DMS53 treated with DMSO at 0.1 percent for 48 hours (cell line): ENCODE data around the gene SMS.
"Not testable (repeated sequence)": the region's sequence is repeated elsewhere in the genome, so short reads cannot be mapped to it uniquely, and the experiment has no call there.

ENCODE experiments used
- DNase-seq: peaks from one replicate; lab custom pipeline; 2025; ENCODE audit not compliant: unreplicated experiment; lab: John Stamatoyannopoulos, UW

The SMS gene

GRCh38 chrX:21950557-21950956, 10.0 kb downstream of the SMS start:
- not testable (repeated sequence) for DNase-seq

DNA sequence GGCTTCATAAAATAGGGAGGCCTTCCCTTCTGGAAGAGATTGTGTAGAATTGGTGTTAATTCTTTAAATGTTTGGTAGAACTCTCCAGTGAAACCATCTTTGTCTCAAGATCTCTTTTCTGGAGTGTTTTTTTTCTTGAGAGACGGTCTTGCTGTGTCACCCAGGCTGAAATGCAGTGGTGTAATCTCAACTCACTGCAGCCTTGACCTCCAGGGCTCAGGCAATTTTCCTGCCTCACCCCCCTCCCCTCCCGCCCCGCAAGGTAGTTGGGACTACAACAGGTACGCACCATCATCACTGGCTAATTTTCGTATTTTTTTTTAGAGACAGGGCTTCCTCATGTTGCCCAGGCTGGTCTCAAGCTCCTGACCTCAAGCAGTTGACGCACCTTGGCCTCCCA, 12.1 kb downstream of the SMS start:
- no peak for DNase-seq

- DNase-seq, result not testable (repeated sequence)
These were observed 12.8 kb downstream of the SMS start for GRCh38 chrX:21953195-21953830.

- no peak for DNase-seq
These were observed 15.1 kb downstream of the SMS start for GRCh38 chrX:21955403-21956189.

DNA sequence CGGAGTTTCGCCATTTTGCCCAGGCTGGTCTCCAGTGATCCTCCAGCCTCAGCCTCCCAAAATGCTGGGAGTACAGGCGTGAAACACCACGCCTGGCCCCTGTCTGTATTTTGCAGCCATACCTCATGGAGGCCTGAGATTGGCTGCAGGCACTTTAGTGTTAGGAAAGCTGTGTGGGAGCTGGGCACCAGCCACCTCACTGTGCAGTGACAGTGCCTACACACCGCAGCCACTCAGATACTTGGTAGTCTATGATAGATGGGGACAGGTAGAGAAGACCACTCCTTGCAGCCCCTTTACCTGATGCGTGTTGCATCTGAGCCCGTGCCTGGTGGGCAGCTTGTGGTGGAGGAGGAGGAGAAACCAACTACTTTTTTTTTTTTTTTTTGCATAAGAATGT, 16.3 kb downstream of the SMS start:
- DNase-seq, result no peak

GRCh38 chrX:21958187-21958586, 17.7 kb downstream of the SMS start:
- no peak for DNase-seq

DNA sequence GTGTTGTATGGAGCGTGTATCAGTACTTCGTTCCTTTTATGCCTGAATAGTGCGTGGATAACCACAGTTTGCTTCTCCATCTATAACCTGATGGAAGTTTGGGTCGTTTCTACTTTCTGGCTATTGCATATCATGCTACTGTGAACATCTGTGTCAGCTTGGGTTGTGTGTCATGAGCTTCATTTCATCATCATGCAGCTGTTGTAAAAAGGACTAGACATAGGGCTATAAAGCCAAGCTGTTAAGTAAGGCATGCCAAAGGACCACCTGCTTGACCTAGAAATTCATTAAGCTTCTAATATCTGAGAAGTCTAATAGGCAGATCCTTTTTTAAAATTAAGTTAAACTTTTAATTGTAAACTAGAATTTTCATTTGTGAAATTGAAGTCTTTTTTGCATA, 18.4 kb downstream of the SMS start:
- DNase-seq, result no peak

- DNase-seq, result no peak
These were observed 19.0 kb downstream of the SMS start for GRCh38 chrX:21959362-21960051.

DNA sequence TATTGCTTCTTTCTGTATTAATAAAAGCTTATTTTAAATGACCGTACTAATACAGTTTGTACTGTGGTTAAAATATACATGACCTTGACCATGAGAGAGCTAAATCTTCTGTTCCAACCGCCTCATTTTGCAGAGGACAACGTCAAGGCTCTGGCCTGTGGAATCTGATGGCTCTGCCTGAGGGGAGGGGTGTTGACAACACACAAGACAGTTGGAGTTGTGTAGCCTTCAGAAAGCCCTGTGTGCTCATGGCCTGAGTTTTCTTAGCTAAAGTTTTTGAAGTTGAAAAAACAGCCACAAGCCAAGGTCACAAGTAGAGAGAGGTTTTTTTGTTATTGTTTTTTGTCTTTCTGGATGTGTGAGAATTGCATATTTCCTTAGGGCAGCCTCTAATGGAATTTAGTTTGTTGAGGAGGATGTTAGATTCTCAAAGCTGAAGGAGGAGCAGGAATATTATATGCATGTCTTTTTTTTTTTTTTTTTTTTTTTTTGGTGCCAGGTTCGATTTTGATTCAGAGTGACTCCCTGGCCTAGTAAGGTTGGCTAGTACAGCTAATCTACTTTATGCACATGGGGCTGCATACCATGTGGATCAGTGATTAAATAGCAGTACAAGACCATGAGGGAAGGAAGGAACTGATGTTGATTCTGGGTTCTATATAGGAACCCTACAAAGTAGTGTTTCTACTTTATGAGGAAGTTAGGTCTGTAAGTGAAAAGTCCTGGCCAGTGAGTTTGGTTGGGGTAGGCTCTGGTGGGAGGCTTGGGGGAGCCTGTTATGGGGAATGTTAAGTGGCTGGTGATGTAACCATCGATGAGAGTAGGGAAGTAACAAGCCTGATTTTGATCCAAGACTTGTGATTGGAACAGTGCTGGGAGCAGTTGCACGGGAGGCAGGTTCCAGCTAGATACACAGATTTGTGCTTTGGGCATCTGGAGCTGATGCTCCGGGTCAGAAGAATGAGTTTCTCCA, 20.3 kb downstream of the SMS start:
- DNase-seq, result no peak

GRCh38 chrX:21962361-21962760, 21.9 kb downstream of the SMS start:
- DNase-seq, result no peak

- no peak for DNase-seq
These were observed 22.8 kb downstream of the SMS start for GRCh38 chrX:21963269-21963668.

DNA sequence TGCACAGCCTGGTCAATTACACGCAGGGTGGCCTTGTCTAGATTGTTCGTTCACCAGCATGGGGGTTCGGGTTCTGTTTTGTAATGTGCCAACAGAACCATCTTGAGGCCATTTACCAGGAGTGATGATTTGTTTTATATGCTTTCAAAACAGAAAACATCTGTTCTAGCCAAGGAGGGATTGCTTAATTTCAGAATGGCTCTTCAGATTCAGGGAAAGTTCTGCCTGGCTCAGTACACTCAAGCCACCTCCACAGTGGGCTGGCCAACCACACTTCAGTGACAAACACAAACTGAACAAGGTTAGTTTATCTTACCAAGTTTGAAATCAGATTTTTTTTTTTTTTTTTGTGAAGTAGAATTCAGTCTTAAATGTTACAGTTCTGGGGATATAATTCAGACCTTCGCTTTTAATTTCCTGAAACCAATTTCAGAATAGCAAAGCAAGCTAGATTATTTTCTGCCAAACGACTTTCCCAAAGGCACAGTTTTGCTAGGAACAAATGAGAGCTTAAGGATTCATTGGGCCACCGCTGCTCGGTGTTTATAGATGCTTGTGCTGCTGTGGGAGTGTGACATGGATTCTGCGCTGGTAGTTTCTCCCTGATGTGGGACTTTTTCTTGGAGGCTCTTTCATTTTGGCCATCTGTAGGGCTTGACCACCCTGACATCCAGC, 23.4 kb downstream of the SMS start:
- DNase-seq, result no peak

DNA sequence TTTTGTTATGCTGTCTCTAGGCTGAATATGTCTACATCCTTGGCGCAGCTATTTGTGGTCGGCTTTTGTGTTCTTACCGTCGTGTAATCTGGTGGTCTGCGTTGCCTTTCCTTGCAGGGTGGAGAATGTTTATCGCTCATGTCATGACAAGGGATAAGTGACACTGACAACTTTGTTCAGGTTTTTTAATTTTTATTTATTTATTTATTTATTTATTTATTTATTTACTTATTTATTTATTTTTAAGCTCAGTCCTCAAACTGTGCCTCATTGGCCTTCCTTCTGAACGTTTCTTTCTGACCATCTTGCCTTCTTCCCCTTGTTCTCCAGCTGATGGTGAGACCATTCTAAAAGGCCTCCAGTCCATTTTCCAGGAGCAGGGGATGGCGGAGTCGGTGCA, 26.4 kb downstream of the SMS start:
- DNase-seq, result no peak

DNA sequence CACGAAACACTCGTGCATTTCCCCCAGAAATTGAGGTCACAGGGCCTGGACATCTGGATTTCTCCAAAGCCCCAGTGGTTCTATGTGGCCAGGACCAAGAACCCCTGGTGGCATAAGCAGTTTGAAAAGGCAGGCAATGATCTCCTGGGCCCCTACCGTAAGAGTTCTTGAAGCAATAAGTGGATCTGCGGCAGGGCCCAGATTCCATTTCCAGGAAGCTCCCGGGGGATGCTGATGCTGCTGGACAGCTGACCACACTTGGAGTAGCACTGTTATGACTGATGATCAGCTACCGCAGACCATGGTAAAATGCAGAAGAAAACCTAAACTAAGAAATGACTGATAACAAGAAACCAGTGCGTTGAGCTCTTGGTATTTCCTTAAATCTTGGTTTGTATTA, 27.8 kb downstream of the SMS start:
- DNase-seq, result no peak

DNA sequence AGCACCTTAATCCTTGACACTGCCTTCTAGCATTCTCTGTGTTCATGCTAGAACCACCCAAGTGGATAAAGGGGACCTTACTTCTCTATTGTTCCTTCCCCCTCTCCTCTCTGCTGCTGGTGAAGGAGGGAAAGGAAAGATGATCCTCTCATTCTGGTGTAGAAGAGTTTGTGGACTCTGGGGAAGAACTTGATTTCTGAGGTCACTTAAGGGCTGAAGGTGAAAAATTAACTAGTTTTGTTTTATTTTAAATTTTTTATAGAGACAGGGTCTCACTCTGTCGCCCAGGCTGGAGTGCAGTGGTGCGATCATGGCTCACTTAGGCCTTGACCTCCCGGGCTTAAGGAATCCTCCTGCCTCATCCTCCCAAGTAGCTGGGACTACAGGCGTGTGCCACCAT, 29.8 kb downstream of the SMS start:
- DNase-seq, result no peak

DNA sequence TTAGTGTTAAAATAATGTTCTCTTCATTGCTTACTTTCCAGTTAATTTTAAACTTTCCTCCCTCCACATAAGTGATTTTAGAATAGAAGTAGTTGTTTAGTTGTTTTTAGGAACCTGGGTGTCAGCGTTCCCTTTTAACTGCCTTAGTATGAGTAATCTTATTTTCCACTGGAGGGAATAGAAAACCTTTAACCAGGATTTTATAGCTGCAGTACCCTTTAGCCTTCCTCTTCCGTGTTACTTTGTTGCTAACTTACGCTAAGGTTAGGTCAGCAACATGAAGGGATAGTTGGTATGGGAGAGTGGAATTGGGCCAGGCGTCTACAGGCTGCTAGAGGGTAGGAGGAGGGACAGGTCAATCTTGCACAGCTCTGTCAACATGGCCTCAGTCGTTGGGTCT, 31.5 kb downstream of the SMS start:
- DNase-seq, result no peak

GRCh38 chrX:21972721-21973120, 32.2 kb downstream of the SMS start:
- DNase-seq, result no peak

DNA sequence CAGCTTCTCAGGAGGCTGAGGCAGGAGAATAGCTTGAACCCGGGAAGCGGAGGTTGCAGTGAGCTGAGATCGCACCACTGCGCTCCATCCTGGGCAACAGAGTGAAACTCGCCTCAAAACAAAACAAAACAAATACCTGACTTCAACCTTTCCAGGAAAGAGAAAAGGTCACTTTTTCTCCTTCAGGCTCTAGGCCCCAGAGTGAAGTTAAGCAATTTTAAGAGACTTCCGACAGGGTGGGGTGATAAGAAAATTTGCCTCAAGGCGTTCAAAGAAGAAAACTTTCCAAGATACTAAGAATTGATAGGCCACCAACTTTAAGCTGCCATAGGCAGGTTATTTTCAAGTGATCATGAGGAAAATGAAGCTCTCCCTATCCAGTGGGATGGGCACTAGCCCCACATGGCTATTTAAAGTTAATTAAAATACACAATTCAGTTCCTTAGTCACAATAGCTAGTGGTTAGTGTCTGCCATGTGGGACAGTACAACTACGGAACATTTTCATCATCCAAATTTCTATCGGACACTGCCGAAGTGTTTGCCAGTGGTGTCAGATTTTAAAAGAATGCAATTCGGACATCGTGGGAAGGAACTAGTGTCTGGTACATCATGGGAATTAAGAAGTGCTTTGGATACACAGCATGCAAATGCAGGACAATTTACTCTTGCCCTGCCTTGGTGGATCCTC, 33.0 kb downstream of the SMS start:
- DNase-seq, result no peak

DNA sequence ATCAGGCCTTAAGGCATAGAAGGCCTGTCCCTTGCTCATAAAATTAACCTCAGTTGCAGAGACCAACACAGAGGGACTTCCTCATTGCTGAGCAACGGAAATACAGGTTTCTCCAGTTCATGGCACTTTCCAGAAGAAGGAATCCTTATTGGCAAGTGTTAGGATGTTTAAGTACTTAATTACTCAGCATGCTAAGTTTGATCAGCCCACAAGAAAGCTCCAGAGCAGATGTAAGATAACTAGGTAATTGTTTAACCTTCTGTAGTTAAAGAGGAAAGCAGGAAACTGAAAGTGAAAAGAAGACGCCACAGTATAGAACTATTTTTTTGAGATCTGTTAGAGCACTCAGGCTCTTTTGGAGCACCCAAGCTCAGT, 33.5 kb downstream of the SMS start:
- no peak for DNase-seq

- DNase-seq, result no peak
These were observed 34.7 kb downstream of the SMS start for GRCh38 chrX:21975242-21975641.
